Activated naive CD8-positive, alpha-beta T cell treated with anti-CD3 and anti-CD28 coated beads, Interleukin-2, amount 10 ng/mL, durations not matched to agents 7 days and 5 days (primary cell): ENCODE results near the gene VPS37C. TPM values are rescaled to one million over a fixed set of nuclear protein-coding genes. Genes with fewer than 3 reads are reported as not detected.

Experiments used
- ATAC-seq: fragments of 150-1000 bp; cut with Tn5 transposase; one replicate; pipeline ENCODE4 v1.10.0; 2021; ENCODE audit warnings: low read depth, moderate library complexity
- POLR2A ChIA-PET: fragments of 350-600 bp; sonication (Branson Sonifier 250); formaldehyde crosslinking; loops from one replicate; lab custom pipeline; 2021; ENCODE audit warnings: antibody characterized with exemption; lab: Charles Lee
- DNase-seq: peaks from one replicate; pipeline ENCODE4 v3.0.0; 2021
- H3K27ac Mint-ChIP-seq: one replicate; pipeline ENCODE4 v1.8.0; 2022; ENCODE audit warnings: mild to moderate bottlenecking, mixed read lengths
- H3K27me3 Mint-ChIP-seq: one replicate; pipeline ENCODE4 v1.8.0; 2022; ENCODE audit warnings: mild to moderate bottlenecking, moderate library complexity, mixed read lengths
- H3K36me3 Mint-ChIP-seq: one replicate; pipeline ENCODE4 v1.8.0; 2021; ENCODE audit warnings: mild to moderate bottlenecking, mixed read lengths
- H3K4me1 Mint-ChIP-seq: one replicate; pipeline ENCODE4 v1.8.0; 2021; ENCODE audit warnings: mixed read lengths
- H3K4me3 Mint-ChIP-seq: one replicate; pipeline ENCODE4 v1.8.0; 2022; ENCODE audit warnings: mild to moderate bottlenecking, moderate library complexity, mixed read lengths
- H3K9me3 Mint-ChIP-seq: one replicate; pipeline ENCODE4 v1.8.0; 2021; ENCODE audit warnings: mixed read lengths
- total RNA-seq, 2 experiments: library from RNA; stranded (reverse); gene quantifications; one replicate each; pipeline ENCODE4 v1.2.3, GENCODE V29; 2021

The VPS37C gene
- total RNA-seq, 2 experiments from 2014 or later, result 5.6 to 6.0 TPM

DNA sequence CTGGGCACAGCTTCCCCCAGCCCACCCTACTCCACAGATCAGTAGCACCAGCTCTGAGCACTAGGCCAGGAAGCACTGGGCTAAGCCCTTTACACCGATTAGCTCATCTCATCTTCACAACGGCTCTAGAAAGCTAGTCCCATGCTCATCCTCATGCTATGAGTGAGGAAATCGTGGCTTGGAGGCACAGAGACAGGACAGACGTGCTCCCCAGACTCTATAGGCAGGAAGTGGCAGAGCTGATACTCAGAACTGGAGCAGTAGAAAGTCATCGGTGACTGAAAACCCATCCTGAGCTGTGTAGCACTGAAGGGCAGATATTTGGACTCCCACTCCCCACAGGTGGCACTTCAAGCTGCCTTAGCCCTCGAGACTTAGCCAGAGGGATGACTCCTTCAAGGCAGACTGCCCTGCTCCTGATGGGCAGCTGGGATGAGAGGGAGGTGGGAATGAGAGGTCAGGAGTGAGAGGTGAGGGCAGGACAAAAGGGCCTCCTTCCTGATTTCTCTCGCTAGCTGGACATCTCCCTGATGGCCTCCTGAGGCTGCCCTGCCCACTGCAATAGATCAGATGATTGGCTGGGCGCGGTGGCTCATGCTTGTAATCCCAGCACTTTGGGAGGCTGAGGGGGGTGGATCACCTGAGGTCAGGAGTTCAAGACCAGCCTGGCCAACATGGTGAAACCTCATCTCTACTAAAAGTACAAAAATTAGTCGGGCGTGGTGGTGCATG lies 49.3 kb downstream of the VPS37C start:
- H3K9me3 Mint-ChIP-seq, result no peaks in the 10 kb centered on the region
- DNase-seq (peak; percentile 54), ATAC-seq (peak; percentile 97)
- H3K27me3 Mint-ChIP-seq, result no peaks in the 10 kb centered on the region
- peak overlapping the region; percentile 88 for H3K4me3 Mint-ChIP-seq
- peaks cover 93% of the 10 kb centered on the region for H3K4me1 Mint-ChIP-seq
- H3K27ac Mint-ChIP-seq, result peak overlapping the region; percentile 97
- peaks cover 74% of the 10 kb centered on the region for H3K36me3 Mint-ChIP-seq
- POLR2A ChIA-PET, result interaction anchor here (0.9 to 6.3 kb wide), 23 partner anchors 9 to 198 kb away, joined by 3 to 40 read pairs (median 6); partner anchors contain the start of genes CD5, CD6 and TMEM109

DNA sequence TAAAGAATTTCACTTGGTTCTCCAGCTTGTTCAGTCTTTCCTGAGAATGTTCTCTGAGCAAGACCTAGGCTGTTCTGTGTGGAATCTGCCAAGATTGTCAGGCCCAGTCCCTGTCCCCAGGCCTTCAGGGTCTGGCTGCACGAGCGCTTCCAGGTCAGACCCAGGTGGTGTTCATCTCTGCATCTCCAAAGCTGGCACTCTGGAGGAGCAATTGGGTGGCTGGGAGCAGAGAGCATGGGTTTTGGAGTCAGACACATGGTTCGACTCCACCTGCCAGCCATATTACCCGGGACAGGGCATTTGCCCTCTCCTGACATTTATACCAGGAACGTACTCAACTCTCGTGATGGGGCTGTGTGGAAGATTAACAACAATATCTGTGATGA lies 50.2 kb downstream of the VPS37C start:
- DNase-seq (no peak), ATAC-seq (no peak)
- POLR2A ChIA-PET, result interaction anchor here (0.9 to 6.3 kb wide), 21 partner anchors 8 to 197 kb away, joined by 3 to 40 read pairs (median 6); partner anchors contain the start of genes CD5, CD6 and TMEM109
- Mint-ChIP-seq H3K9me3 (no peaks in the 10 kb centered on the region), H3K4me1 (peaks cover 91% of the 10 kb centered on the region), H3K27me3 (no peaks in the 10 kb centered on the region), H3K4me3 (peak overlapping the region; percentile 88), H3K36me3 (peaks cover 72% of the 10 kb centered on the region), H3K27ac (peak overlapping the region; percentile 97)

DNA sequence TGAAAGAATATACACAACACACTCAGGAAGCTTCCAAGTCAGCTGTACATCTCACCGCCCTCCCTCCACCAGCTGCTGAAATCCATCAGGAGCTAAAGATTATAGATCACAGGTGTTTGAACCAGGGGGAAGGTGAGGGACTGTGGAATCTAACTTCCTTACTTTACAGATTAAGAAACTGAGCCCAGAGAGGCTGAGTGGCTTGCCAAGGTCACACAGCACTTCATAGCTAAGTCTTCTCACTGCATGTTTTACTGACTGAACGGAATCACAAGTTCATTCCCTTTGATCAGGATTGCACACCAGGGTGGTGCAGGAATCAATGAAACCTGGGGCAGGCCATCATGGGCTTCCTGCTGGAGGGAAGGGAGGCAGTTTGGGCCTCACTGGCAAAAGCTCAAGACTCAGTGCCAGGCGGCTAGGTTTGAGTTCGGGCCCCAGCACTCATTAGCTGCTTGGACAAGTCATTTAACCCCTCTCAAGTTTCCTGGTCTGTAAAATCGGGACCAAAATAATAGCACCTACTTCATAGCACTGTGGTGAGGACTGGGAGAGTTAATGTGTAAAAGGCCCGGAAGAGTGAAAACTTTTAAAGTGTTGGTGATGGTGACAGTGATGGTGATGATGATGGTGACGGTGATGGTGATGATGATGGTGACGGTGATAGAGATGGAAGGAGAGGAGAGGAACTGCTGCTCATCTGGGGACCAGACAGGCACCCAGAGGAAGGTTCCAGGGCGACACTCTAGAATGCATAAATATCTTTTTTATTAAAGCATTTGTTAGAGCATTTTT lies 50.8 kb downstream of the VPS37C start:
- peaks cover 91% of the 10 kb centered on the region for H3K4me1 Mint-ChIP-seq
- POLR2A ChIA-PET, result interaction anchor here (1.0 to 6.3 kb wide), 12 partner anchors 8 to 140 kb away, joined by 3 to 34 read pairs (median 4); partner anchors contain the start of gene CD6
- H3K27me3 Mint-ChIP-seq, result no peaks in the 10 kb centered on the region
- DNase-seq (no peak), ATAC-seq (no peak)
- peaks cover 67% of the 10 kb centered on the region for H3K36me3 Mint-ChIP-seq
- H3K9me3 Mint-ChIP-seq, result no peaks in the 10 kb centered on the region
- peak overlapping the region; percentile 97 for H3K27ac Mint-ChIP-seq
- H3K4me3 Mint-ChIP-seq, result peak overlapping the region; percentile 88

DNA sequence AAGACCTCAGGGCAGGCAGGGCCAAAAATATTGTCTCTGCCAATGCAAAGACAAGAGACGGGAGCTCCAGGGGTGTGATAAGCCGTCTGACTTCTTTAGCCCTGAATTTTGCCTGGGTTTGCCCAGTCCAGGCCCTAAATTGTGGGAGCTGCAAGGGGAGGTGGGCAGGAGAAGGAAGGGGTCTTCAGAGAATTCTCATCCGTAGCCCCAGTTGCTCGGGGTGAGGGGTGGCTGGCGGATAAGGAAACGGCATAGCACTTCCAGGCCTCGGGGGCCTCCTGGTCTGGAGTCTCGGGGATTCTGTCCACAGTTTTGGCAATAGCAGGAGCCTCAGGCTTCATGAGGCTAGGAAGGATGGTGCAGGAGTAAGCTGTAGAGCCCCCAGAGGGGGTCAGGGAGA lies 51.6 kb downstream of the VPS37C start:
- Mint-ChIP-seq H3K36me3 (peaks cover 63% of the 10 kb centered on the region), H3K4me1 (peaks cover 89% of the 10 kb centered on the region), H3K4me3 (peak overlapping the region; percentile 88), H3K27me3 (no peaks in the 10 kb centered on the region), H3K27ac (peak overlapping the region; percentile 97), H3K9me3 (no peaks in the 10 kb centered on the region)
- POLR2A ChIA-PET, result interaction anchor here (1.1 to 6.3 kb wide), 4 partner anchors 11 to 132 kb away, joined by 3 to 34 read pairs (median 3); no protein-coding TSS in a partner anchor
- DNase-seq, result no peak
- no peak for ATAC-seq

DNA sequence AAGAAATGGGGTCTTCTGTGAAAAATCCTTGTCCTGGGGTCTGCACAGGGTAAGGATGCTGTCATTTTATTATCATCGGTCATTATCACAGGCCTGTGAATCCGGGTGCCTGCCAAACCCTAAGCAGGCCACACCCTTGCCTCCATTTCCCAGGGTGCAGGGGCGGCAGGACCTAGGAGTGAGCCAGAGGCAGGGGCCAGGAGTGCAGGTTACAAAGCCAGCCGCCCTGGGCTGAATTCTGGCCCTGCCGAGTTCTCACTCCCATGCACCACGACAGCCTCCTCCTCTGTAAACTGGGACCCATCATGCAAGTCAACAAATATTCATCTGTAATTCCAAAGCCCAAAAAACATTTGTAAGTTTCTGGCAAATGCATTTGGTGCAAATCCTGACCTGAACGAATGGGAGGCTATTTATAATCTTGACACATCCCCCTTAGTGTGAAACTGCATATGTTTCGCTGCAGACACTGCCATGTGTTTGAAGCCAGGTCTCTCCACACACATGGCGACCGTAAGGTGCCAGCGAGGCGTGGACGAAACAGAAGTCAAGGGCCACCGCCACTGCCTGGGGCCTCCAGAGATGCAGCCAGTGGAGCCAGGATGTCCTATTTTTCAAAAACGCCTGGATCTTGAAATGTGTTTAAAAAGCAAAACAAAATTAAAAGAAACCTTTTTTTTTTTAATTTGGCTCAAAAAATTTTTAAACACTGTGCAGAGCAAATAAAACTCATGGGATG lies 52.2 kb downstream of the VPS37C start:
- Mint-ChIP-seq H3K4me3 (peak overlapping the region; percentile 88), H3K9me3 (no peaks in the 10 kb centered on the region), H3K27ac (peak overlapping the region; percentile 97), H3K36me3 (peaks cover 65% of the 10 kb centered on the region), H3K4me1 (peaks cover 87% of the 10 kb centered on the region), H3K27me3 (no peaks in the 10 kb centered on the region)
- no peak for ATAC-seq
- no peak for DNase-seq
- POLR2A ChIA-PET, result no interaction called here

DNA sequence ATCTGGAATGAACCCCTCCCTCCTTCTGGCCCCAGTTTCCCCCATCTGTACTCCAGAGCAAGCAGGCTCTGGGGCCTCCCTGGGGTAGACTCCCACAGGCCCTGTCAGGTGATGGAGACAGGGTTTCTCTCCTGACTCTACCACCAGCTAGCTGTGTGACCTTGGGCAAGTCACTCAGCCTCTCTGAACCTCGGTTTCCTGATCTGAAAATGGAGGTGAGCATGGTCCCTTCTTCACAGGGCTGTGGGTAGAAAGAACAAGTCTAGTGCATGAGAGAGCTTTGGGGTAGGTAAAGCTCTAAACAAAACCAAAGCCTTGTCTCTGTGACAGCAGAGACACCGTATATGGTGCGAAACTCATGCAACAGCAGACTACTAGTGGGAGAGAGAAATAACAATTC lies 53.3 kb downstream of the VPS37C start:
- no peak for DNase-seq
- Mint-ChIP-seq H3K4me1 (peaks cover 82% of the 10 kb centered on the region), H3K36me3 (peaks cover 67% of the 10 kb centered on the region), H3K27ac (peak overlapping the region; percentile 81), H3K9me3 (no peaks in the 10 kb centered on the region), H3K4me3 (peak overlapping the region; percentile 14), H3K27me3 (no peaks in the 10 kb centered on the region)
- no peak for ATAC-seq
- POLR2A ChIA-PET, result interaction anchor here (1.3 kb wide), 1 partner anchor 24 kb away, joined by 3 read pairs; no protein-coding TSS in a partner anchor

DNA sequence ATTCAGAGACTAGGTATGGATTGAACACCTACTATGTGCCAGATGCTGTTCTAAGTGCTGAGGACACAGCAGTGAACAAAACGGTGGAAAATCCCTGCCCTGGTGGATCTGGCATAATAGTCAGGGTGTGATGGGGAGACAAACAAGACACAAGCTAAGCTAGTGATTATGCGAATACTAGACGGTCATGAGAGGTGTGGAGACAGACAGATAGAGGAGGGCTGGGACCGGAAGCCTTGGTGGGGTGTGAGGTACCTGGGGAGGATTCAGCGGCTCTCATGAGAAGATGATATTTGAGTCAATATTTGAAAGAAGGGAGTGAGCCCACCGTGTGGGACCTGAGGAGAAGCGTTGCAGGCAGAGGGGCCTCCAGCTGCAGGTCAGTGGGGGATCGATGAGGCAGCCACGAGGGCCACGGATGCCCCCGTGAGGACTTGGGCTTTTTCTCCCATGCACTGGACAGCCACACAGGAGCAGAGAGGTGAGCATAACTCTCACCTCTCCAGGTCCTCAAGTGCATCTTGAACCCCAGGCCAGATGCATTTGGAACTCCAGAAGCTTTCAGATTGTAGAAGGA lies 54.2 kb downstream of the VPS37C start:
- POLR2A ChIA-PET, result interaction anchor here (1.0 to 3.0 kb wide), 4 partner anchors 23 to 128 kb away, joined by 3 to 19 read pairs (median 4); no protein-coding TSS in a partner anchor
- DNase-seq (no peak), ATAC-seq (no peak)
- Mint-ChIP-seq H3K4me3 (no peak overlapping the region), H3K4me1 (peaks cover 74% of the 10 kb centered on the region), H3K9me3 (no peaks in the 10 kb centered on the region), H3K27ac (peak overlapping the region; percentile 81), H3K36me3 (peaks cover 58% of the 10 kb centered on the region), H3K27me3 (no peaks in the 10 kb centered on the region)

DNA sequence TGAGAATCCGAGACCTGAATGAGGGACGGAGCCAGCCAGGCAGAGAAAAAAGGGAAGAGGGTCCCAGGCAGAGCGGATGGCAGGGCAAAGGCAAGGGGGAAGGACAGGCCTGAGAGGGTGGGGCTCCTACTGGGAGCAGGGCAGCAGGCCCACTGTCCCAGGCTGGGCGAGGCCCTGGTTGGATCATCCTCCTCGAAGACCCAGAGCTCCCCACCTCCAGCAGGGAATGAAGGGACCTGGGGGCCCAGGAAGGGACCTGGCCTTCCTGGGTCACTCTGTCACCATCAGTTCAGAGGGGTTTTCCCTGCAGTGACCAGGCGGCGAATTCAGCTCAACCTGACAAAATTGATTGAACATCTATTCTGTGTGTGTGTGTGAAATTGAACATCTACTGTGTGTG lies 54.9 kb downstream of the VPS37C start:
- Mint-ChIP-seq H3K27ac (peak overlapping the region; percentile 81), H3K27me3 (no peaks in the 10 kb centered on the region), H3K9me3 (no peaks in the 10 kb centered on the region), H3K4me1 (peaks cover 67% of the 10 kb centered on the region), H3K36me3 (peaks cover 52% of the 10 kb centered on the region), H3K4me3 (no peak overlapping the region)
- no peak for ATAC-seq
- no peak for DNase-seq
- POLR2A ChIA-PET, result interaction anchor here (1.0 to 3.0 kb wide), 3 partner anchors 26 to 127 kb away, joined by 4 to 19 read pairs (median 4); no protein-coding TSS in a partner anchor

DNA sequence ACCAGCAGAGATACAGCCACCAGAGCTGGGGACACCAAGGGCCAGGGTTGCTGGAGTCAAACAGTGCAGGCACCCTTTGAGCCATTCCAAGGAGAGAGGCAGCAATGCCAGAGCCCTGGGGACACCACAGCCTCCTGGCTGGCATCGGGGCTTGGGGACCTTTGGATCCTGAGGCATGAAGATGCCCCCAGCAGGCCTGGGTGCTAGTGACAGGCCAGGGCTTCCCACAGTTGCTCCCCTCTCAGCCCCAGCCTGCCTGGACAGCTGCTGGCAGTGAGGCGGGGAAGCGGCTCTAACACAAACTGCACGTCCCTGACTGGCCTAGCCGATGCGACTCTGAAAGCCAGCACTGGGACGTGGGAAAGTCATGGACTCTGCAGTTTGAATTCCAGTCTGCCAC lies 56.3 kb downstream of the VPS37C start:
- H3K4me3 Mint-ChIP-seq, result no peak overlapping the region
- H3K9me3 Mint-ChIP-seq, result no peaks in the 10 kb centered on the region
- peaks cover 45% of the 10 kb centered on the region for H3K36me3 Mint-ChIP-seq
- no peak for ATAC-seq
- no peaks in the 10 kb centered on the region for H3K27me3 Mint-ChIP-seq
- POLR2A ChIA-PET, result interaction anchor here (0.7 to 3.0 kb wide), 6 partner anchors 10 to 62 kb away, joined by 3 to 19 read pairs (median 5); no protein-coding TSS in a partner anchor
- H3K4me1 Mint-ChIP-seq, result peaks cover 54% of the 10 kb centered on the region
- no peak for DNase-seq
- H3K27ac Mint-ChIP-seq, result peak overlapping the region; percentile 36

DNA sequence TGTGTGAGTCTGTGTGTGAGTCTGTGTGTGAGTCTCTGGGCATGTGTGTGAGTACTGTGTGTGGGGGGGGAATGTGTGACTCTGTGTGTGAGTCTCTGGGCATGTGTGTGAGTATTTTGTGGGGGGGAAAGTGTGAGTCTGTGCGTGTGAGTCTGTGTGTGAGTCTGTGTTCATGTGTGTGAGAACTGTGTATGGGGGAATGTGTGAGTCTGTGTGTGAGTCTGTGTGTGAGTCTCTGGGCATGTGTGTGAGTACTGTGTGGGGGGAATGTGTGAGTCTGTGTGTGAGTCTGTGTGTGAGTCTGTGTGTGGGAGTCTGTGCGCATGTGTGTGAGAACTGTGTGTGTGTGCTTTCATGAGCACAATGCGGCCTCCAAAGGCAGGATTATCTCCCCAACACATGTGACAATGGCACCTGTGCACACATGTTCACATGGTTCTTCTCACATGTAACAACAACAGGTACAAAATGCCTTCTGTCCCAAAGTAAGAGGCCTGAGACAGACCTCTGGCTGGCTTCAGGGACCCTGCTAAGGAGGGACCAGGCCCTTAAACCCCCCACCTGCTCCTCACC lies 57.3 kb downstream of the VPS37C start:
- no peak overlapping the region for H3K4me3 Mint-ChIP-seq
- POLR2A ChIA-PET, result interaction anchor here (0.7 to 3.0 kb wide), 9 partner anchors 9 to 61 kb away, joined by 3 to 40 read pairs (median 7); no protein-coding TSS in a partner anchor
- H3K36me3 Mint-ChIP-seq, result peaks cover 34% of the 10 kb centered on the region
- H3K9me3 Mint-ChIP-seq, result no peaks in the 10 kb centered on the region
- no peak for DNase-seq
- ATAC-seq, result no peak
- H3K4me1 Mint-ChIP-seq, result peaks cover 44% of the 10 kb centered on the region
- no peak overlapping the region for H3K27ac Mint-ChIP-seq
- H3K27me3 Mint-ChIP-seq, result no peaks in the 10 kb centered on the region

DNA sequence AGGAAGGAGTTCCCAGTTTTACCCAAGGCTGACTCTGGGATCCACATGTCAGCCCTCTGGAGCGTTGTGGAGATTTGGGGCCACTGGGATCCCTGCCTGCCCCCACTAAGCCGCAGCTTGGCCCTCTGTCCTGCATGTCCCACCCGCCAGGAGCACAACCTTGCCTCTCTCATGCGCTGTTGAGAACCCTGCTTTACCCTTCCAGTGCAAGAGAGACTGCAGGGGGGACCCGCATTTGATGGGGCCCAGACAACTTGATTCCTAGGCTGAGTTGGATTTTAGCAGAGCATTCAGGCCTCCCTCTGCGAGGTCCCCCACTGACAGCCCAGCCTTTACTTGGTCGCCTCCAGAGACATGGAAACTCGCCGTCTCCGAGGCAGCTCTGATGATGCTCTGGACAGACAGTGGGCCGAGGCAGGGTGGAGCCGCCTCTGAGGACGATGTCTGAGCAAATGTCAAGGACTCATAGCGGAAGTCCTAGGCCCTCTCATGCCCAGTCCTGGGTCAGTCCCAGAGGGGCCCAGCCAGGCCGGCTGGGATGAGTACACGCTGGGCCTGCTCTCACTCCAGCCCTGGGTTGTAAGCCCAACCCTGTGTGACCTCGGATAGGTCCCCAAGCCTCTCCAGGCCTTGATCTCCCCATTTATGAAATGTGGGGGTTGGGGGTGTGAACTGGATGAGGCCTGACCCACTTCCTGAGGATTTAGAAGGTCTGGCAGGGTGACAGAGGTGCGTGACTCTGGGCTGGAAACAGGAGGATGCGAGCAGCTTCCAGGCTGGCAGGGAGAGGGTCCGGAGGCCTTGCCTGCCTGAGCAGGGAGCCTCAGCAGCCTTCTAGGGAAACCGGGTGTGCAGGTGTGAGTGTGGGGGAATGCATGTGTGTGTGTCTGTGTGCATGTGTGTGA lies 58.3 kb downstream of the VPS37C start:
- POLR2A ChIA-PET, result interaction anchor here (0.9 to 2.6 kb wide), 13 partner anchors 10 to 124 kb away, joined by 3 to 40 read pairs (median 7); no protein-coding TSS in a partner anchor
- H3K4me1 Mint-ChIP-seq, result peaks cover 37% of the 10 kb centered on the region
- ATAC-seq, result peak; percentile 27
- no peak overlapping the region for H3K4me3 Mint-ChIP-seq
- no peak overlapping the region for H3K27ac Mint-ChIP-seq
- H3K36me3 Mint-ChIP-seq, result peaks cover 31% of the 10 kb centered on the region
- no peaks in the 10 kb centered on the region for H3K27me3 Mint-ChIP-seq
- DNase-seq, result no peak
- no peaks in the 10 kb centered on the region for H3K9me3 Mint-ChIP-seq
